RWPE2 (cell line): Measurements from ENCODE around the gene TAS2R14.

ENCODE experiments used
- ATAC-seq: fragments of 200-7000 bp; cut with Tn5 transposase; 3 replicates; pipeline ENCODE4 v1.9.1; 2021; ENCODE audit warnings: low read depth
- DNase-seq: peaks from one replicate; pipeline ENCODE4 v3.0.0-alpha.2; 2020; ENCODE audit warnings: low spot score
- H3K27ac ChIP-seq: fragments of 450-650 bp; 2 replicates; pipeline ENCODE4 v1.5.1; 2017; ENCODE audit warnings: mild to moderate bottlenecking; ENCODE audit not compliant: poor library complexity, severe bottlenecking
- H3K27me3 ChIP-seq: fragments of 250-450 bp; sonication (Bioruptor Pico); 2 replicates; pipeline ENCODE4 v1.5.1; 2021; ENCODE audit warnings: mild to moderate bottlenecking, moderate library complexity; ENCODE audit not compliant: insufficient read depth, poor library complexity, severe bottlenecking
- H3K36me3 ChIP-seq: fragments of 250-450 bp; sonication (Bioruptor Pico); 2 replicates; pipeline ENCODE4 v1.5.1; 2020; ENCODE audit warnings: low read depth, mild to moderate bottlenecking, moderate library complexity
- H3K4me1 ChIP-seq: fragments of 250-450 bp; sonication (Bioruptor Pico); 2 replicates; pipeline ENCODE4 v1.5.1; 2021; ENCODE audit warnings: mild to moderate bottlenecking, moderate library complexity; ENCODE audit not compliant: insufficient read depth, poor library complexity, severe bottlenecking
- H3K4me3 ChIP-seq: fragments of 250-450 bp; sonication (Bioruptor Pico); 2 replicates; pipeline ENCODE4 v1.5.1; 2021; ENCODE audit warnings: mild to moderate bottlenecking, moderate library complexity; ENCODE audit not compliant: severe bottlenecking
- H3K9me3 ChIP-seq: fragments of 250-450 bp; sonication (Bioruptor Pico); 2 replicates; pipeline ENCODE4 v1.5.1; 2021; ENCODE audit warnings: mild to moderate bottlenecking, moderate library complexity; ENCODE audit not compliant: severe bottlenecking
- TF ChIP-seq, protein P1 (sequence below): fragments of 450-650 bp; IDR thresholded peaks from one replicate; pipeline ENCODE4 v1.5.1; 2017; ENCODE audit warnings: mild to moderate bottlenecking, moderate library complexity; ENCODE audit not compliant: poor library complexity, severe bottlenecking

The TAS2R14 gene

DNA sequence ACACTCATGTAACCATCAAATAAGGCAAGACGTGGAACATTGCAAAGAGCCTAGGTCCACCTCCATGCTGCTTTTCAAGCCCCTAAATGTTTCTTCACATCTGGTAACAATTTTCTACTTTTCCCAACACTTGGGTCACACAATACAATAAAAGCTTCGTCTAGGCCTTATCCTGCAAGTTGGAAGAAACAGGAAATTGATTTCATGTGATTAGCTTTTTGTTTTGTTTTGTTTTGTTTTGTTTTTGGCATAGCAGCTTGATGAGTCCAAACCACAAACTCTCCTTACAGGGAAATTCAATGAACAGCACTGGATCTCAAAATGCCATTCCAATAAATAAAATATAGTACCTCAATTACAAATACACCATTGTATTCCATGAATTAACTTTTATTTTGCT is 28.3 kb upstream of the TAS2R14 start:
- ATAC-seq (no peak), DNase-seq (no peak)
- H3K4me3 ChIP-seq, result no peak overlapping the region
- H3K27me3 ChIP-seq, result no peaks in the 10 kb centered on the region
- H3K9me3 ChIP-seq, result no peaks in the 10 kb centered on the region
- no peaks in the 10 kb centered on the region for H3K4me1 ChIP-seq
- no peaks in the 10 kb centered on the region for H3K36me3 ChIP-seq
- TF ChIP-seq, protein P1, sequence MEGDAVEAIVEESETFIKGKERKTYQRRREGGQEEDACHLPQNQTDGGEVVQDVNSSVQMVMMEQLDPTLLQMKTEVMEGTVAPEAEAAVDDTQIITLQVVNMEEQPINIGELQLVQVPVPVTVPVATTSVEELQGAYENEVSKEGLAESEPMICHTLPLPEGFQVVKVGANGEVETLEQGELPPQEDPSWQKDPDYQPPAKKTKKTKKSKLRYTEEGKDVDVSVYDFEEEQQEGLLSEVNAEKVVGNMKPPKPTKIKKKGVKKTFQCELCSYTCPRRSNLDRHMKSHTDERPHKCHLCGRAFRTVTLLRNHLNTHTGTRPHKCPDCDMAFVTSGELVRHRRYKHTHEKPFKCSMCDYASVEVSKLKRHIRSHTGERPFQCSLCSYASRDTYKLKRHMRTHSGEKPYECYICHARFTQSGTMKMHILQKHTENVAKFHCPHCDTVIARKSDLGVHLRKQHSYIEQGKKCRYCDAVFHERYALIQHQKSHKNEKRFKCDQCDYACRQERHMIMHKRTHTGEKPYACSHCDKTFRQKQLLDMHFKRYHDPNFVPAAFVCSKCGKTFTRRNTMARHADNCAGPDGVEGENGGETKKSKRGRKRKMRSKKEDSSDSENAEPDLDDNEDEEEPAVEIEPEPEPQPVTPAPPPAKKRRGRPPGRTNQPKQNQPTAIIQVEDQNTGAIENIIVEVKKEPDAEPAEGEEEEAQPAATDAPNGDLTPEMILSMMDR, result no peak
- H3K27ac ChIP-seq, result no peak overlapping the region

DNA sequence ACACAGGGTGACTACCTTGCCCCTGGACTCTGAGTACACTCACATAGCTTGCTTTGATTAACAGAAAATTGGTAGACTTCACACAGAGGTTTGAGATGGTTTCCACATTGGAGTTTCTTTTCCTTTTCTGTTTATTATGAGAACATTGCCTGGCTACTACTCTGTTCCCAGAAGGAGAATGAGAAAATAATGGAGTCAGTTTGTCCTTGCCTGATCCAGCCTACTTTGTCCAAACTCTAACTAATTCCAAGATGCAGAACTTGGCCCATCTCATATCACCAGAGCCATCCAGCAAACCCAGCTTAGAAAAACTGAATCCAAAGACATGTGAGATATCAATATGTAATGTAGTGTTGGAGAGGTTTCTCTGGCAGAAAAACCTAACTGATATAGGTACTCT is 27.3 kb upstream of the TAS2R14 start:
- no peaks in the 10 kb centered on the region for H3K4me1 ChIP-seq

DNA sequence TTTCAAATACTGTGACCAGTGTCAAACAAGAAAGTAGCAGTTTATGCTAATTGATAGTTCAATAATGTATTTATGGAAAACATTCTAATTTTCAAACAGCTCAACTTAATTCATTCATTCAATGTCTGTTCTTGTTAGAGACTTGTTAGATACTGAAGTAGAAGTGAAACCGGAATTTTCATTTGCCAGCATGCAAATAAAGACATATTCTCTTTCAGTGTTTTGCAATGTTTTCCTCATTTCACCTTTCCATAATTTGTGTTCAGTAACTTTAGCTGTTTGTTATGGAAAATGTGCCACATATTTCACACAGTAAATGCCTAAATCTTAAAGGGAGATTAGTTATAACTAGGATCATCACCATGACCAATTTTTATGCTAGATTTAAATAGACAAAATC is 26.4 kb upstream of the TAS2R14 start:
- no peak for ATAC-seq
- TF ChIP-seq, protein P1, result no peak

More for the DNA sequence above, 27.3 kb upstream of the TAS2R14 start:
- Histone ChIP-seq H3K27me3 (no peaks in the 10 kb centered on the region), H3K4me3 (no peak overlapping the region), H3K27ac (no peak overlapping the region), H3K36me3 (no peaks in the 10 kb centered on the region), H3K9me3 (no peaks in the 10 kb centered on the region)
- DNase-seq (no peak), ATAC-seq (no peak)
- TF ChIP-seq, protein P1, result no peak

DNA sequence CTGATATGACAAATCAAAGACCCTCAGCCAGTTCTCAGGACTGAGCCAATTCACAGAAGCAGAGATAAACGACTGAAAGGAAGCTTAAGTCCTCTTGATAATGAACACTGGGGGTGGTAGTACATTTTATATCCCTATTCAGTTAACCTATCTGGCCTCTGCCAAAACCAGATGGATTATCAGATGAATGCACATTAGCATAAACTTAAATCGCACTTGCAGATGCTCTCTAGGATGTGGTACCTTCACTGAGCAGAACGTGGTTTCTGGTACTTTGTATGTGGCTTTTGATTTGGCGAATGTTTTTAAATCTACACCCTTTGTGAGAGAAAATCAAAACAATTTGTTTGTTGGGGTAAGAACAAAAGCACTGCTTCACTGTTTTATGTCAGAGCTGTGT is 21.1 kb upstream of the TAS2R14 start:
- DNase-seq, result no peak
- ATAC-seq, result no peak

More for the DNA sequence above, 26.4 kb upstream of the TAS2R14 start:
- Histone ChIP-seq H3K4me1 (no peaks in the 10 kb centered on the region), H3K36me3 (no peaks in the 10 kb centered on the region), H3K9me3 (no peaks in the 10 kb centered on the region), H3K4me3 (no peak overlapping the region), H3K27ac (no peak overlapping the region), H3K27me3 (no peaks in the 10 kb centered on the region)
- no peak for DNase-seq

DNA sequence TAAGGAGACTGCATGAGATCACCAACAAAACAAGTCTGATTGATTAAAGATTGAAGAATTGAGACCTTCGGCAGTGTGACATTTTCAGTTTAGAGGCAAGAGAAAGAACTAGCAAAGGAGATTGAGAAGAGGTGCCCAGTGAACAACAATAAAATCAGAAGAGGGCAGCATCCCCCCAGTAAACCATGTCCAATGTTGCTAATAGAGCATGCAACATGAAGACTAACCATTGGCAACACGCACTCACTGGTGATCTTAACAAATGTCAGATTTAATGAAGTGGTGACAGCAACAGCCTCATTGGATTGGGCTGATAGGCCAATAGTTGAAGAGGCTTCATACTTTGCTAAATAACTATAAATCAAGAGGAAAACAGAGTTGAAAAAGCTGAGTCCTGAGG is 20.7 kb upstream of the TAS2R14 start:
- Histone ChIP-seq H3K36me3 (no peaks in the 10 kb centered on the region), H3K4me1 (no peaks in the 10 kb centered on the region), H3K27me3 (no peaks in the 10 kb centered on the region), H3K9me3 (no peaks in the 10 kb centered on the region), H3K27ac (no peak overlapping the region), H3K4me3 (no peak overlapping the region)
- no peak for DNase-seq
- TF ChIP-seq, protein P1, result no peak
- ATAC-seq, result no peak

More for the DNA sequence above, 21.1 kb upstream of the TAS2R14 start:
- Histone ChIP-seq H3K4me1 (no peaks in the 10 kb centered on the region), H3K4me3 (no peak overlapping the region), H3K27ac (no peak overlapping the region), H3K36me3 (no peaks in the 10 kb centered on the region), H3K9me3 (no peaks in the 10 kb centered on the region), H3K27me3 (no peaks in the 10 kb centered on the region)
- TF ChIP-seq, protein P1, result no peak
